ENCODE data around the gene TSNAXIP1.

Gene TSNAXIP1

GRCh38 chr16:67782567-67783352, 23.9 kb upstream of the TSNAXIP1 start:
- DNase-seq (ENCODE audit: low read depth): no peak

- DNase-seq (ENCODE audit: low read depth): no peak
These were observed 23.4 kb upstream of the TSNAXIP1 start for GRCh38 chr16:67783353-67783725.

- DNase-seq (ENCODE audit: low read depth): no peak
These were observed 20.2 kb upstream of the TSNAXIP1 start for GRCh38 chr16:67786491-67786890.

GRCh38 chr16:67790071-67790470, 16.6 kb upstream of the TSNAXIP1 start:
- DNase-seq (ENCODE audit: low read depth): no peak

GRCh38 chr16:67796099-67796718, 10.5 kb upstream of the TSNAXIP1 start:
- DNase-seq (ENCODE audit: low read depth): no peak

- no peak for DNase-seq (ENCODE audit: low read depth)
These were observed 6.3 kb upstream of the TSNAXIP1 start for GRCh38 chr16:67800338-67800926.

GRCh38 chr16:67801241-67801640, 5.4 kb upstream of the TSNAXIP1 start:
- no peak for DNase-seq (ENCODE audit: low read depth)

- no peak for DNase-seq (ENCODE audit: low read depth)
These were observed 4.8 kb upstream of the TSNAXIP1 start for GRCh38 chr16:67801883-67802282.

- no peak for DNase-seq (ENCODE audit: low read depth)
These were observed 2.8 kb upstream of the TSNAXIP1 start for GRCh38 chr16:67803894-67804293.

- DNase-seq (ENCODE audit: low read depth): no peak
These were observed 1.7 kb upstream of the TSNAXIP1 start for GRCh38 chr16:67804853-67805542.

GRCh38 chr16:67805718-67806427, 816 bp upstream of the TSNAXIP1 start:
- DNase-seq (ENCODE audit: low read depth): no peak

- no peak for DNase-seq (ENCODE audit: low read depth)
These were observed 526 bp downstream of the TSNAXIP1 start for GRCh38 chr16:67807148-67807682.

GRCh38 chr16:67811899-67812298, 5.2 kb downstream of the TSNAXIP1 start:
- DNase-seq (ENCODE audit: low read depth): no peak

GRCh38 chr16:67814567-67814966, 7.9 kb downstream of the TSNAXIP1 start:
- DNase-seq (ENCODE audit: low read depth): no peak

GRCh38 chr16:67820608-67821259, 14.0 kb downstream of the TSNAXIP1 start:
- no peak for DNase-seq (ENCODE audit: low read depth)

GRCh38 chr16:67822511-67822910, 15.8 kb downstream of the TSNAXIP1 start:
- no peak for DNase-seq (ENCODE audit: low read depth)

GRCh38 chr16:67825119-67825518, 18.4 kb downstream of the TSNAXIP1 start:
- no peak for DNase-seq (ENCODE audit: low read depth)

GRCh38 chr16:67825906-67826305, 19.2 kb downstream of the TSNAXIP1 start:
- DNase-seq (ENCODE audit: low read depth): no peak

GRCh38 chr16:67828651-67829050, 22.0 kb downstream of the TSNAXIP1 start:
- no peak for DNase-seq (ENCODE audit: low read depth)

GRCh38 chr16:67833030-67833414, 26.3 kb downstream of the TSNAXIP1 start:
- peak; percentile 48 for DNase-seq (ENCODE audit: low read depth)
